ENCODE measurements around the gene TRPC1. TPM values are rescaled to one million over a fixed set of nuclear protein-coding genes. Genes with fewer than 3 reads are reported as not detected.

The TRPC1 gene
- total RNA-seq: 10 to 100 TPM; 10.6 to 20.2 TPM

DNA sequence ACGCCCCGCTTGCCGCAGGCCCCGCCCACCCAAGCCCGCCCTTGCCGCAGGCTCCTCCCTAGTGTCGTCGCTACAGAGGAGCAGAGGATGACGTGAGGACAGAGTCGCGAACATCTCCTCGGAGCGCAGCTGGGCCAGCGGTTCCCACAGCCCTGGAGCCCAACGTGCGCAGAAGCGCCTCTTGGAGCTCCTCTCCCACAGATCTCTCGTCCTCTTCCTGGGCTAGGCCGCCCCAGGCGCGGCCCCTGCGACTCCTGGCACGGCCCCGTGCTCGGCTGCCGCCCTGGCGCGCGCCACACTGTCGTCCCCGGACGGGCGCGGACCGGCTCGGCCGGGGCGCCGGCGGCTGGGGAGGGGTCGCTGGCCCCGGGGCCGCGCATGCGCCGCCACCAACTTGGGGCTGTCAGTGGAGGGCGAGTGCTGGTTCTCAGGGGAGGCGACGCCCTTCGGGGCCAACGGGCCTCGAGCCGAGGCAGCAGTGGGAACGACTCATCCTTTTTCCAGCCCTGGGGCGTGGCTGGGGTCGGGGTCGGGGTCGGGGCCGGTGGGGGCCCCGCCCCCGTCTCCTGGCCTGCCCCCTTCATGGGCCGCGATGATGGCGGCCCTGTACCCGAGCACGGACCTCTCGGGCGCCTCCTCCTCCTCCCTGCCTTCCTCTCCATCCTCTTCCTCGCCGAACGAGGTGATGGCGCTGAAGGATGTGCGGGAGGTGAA lies at the start of gene TRPC1:
TSS of gene TRPC1 (plus strand) at position 67 of the 714 bp plus-strand sequence. CDS start at position 593, 526 bp downstream.
- TF ChIP-seq, protein P1, sequence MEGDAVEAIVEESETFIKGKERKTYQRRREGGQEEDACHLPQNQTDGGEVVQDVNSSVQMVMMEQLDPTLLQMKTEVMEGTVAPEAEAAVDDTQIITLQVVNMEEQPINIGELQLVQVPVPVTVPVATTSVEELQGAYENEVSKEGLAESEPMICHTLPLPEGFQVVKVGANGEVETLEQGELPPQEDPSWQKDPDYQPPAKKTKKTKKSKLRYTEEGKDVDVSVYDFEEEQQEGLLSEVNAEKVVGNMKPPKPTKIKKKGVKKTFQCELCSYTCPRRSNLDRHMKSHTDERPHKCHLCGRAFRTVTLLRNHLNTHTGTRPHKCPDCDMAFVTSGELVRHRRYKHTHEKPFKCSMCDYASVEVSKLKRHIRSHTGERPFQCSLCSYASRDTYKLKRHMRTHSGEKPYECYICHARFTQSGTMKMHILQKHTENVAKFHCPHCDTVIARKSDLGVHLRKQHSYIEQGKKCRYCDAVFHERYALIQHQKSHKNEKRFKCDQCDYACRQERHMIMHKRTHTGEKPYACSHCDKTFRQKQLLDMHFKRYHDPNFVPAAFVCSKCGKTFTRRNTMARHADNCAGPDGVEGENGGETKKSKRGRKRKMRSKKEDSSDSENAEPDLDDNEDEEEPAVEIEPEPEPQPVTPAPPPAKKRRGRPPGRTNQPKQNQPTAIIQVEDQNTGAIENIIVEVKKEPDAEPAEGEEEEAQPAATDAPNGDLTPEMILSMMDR (IDR thresholded peaks at IDR 0.05): no peak
- Histone ChIP-seq H3K9me3 (no peaks in the 10 kb centered on the region), H3K4me3 (peak within 1 kb of the TSS; percentile 89 to 92), H3K27me3 (no peaks in the 10 kb centered on the region), H3K4me1 (peaks cover 0 to 9% of the 10 kb centered on the region in 2 donors), H3K36me3 (no peaks in the 10 kb centered on the region), H3K27ac (peak within 1 kb of the TSS; percentile 92 to 94)
- DNase-seq (ENCODE audit: low spot score): peak; percentile 77

DNA sequence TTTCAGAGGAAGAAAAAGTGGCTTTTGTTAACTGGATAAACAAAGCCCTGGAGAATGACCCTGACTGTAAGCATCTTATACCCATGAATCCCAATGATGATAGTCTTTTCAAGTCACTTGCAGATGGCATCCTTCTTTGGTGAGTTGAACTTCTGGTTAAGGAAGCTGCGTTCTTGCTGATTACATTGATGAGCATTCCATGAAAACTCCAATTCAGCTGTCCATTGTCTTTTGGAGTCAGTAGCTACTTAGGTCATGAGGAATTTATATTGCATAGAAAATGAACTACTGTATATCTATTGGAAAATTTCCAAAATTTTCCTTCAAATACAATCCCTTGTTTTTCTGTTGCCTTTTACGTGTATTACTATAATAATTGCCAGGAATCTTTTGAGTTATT lies 47.7 kb upstream of the TRPC1 start:
- H3K27ac ChIP-seq: no peak overlapping the region
- DNase-seq (ENCODE audit: low spot score): no peak
- H3K9me3 ChIP-seq: no peaks in the 10 kb centered on the region
- no peak overlapping the region for H3K4me3 ChIP-seq
- H3K36me3 ChIP-seq: no peaks in the 10 kb centered on the region
- H3K4me1 ChIP-seq: no peaks in the 10 kb centered on the region
- H3K27me3 ChIP-seq: no peaks in the 10 kb centered on the region
- TF ChIP-seq, protein P1 (IDR thresholded peaks at IDR 0.05): no peak

DNA sequence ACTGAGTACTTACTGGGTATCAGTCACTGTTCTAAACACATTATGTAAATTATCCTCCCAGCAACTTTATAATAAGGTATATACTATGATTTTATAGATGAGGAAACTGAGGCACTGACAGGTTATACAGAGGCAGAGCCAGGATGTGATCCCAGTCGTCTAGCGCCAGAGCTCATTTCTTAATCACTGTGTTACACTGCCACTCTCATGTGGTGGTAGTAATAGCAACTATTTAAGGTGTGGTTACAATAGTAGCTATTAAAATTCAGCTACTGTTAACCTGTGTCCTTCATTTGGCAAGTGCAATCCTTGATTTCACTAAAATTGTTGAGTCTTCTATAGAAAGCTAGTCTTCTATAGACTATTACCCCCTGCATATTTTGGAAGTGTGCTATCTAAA lies 43.1 kb upstream of the TRPC1 start:
- Histone ChIP-seq H3K9me3 (no peaks in the 10 kb centered on the region), H3K4me1 (no peaks in the 10 kb centered on the region), H3K36me3 (no peaks in the 10 kb centered on the region), H3K27me3 (no peaks in the 10 kb centered on the region), H3K4me3 (no peak overlapping the region), H3K27ac (no peak overlapping the region)
- TF ChIP-seq, protein P1 (IDR thresholded peaks at IDR 0.05): no peak
- no peak for DNase-seq (ENCODE audit: low spot score)

- Histone ChIP-seq H3K4me3 (no peak overlapping the region), H3K27ac (no peak overlapping the region), H3K36me3 (no peaks in the 10 kb centered on the region), H3K27me3 (no peaks in the 10 kb centered on the region), H3K4me1 (no peaks in the 10 kb centered on the region), H3K9me3 (no peaks in the 10 kb centered on the region)
- no peak for DNase-seq (ENCODE audit: low spot score)
- TF ChIP-seq, protein P1 (IDR thresholded peaks at IDR 0.05): no peak
Observed at GRCh38 chr3:142690613-142691012, 33.2 kb upstream of the TRPC1 start.

DNA sequence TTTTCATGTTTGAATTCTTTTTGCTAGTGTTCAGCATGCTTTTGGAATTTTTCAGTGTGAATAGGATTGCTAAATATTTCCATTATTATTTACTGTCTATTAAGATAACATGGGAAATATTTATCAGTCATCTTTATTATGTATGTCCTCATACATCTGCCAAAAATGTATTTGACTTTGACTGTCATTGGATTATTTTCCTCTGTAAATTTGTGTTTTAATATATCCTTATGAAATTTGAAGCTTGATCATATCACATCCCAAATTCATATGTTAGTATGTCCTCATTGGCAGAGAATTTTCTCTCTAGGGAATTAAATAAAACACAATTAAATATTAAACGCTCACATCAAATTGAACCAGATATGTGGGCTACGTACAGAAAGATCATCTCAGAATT lies 32.3 kb upstream of the TRPC1 start:
- DNase-seq (ENCODE audit: low spot score): no peak

More for the DNA sequence above, 32.3 kb upstream of the TRPC1 start:
- H3K27ac ChIP-seq: no peak overlapping the region
- no peaks in the 10 kb centered on the region for H3K9me3 ChIP-seq
- no peak overlapping the region for H3K4me3 ChIP-seq
- no peaks in the 10 kb centered on the region for H3K4me1 ChIP-seq
- H3K36me3 ChIP-seq: no peaks in the 10 kb centered on the region
- TF ChIP-seq, protein P1 (IDR thresholded peaks at IDR 0.05): no peak
- no peaks in the 10 kb centered on the region for H3K27me3 ChIP-seq

Data from right atrium auricular region (tissue), 2 donors.